Astrocyte (in vitro differentiated cells and primary cell): Measurements from ENCODE around the gene FGFR4. TPM values are rescaled to one million over a fixed set of nuclear protein-coding genes. Genes with fewer than 3 reads are reported as not detected.

Experiments used
- DNase-seq: peaks from one replicate; pipeline ENCODE4 v3.0.0-alpha.2; 2010; ENCODE audit warnings: low read depth
- FAIRE-seq: peaks from 2 replicates; lab custom pipeline; 2011; peaks lifted over from hg19 to GRCh38; lab: Jason Lieb, UNC
- H2AFZ ChIP-seq: 2 replicates; pipeline ENCODE4 v1.6.0; 2012; ENCODE audit warnings: low read depth, low read length, inconsistent platforms
- H3K27ac ChIP-seq: 2 replicates; pipeline ENCODE4 v1.5.1; 2011; ENCODE audit warnings: low read depth, low read length, inconsistent platforms
- H3K27me3 ChIP-seq: 2 replicates; pipeline ENCODE4 v1.6.0; 2011; ENCODE audit warnings: low read length, inconsistent platforms; ENCODE audit not compliant: insufficient read depth
- H3K36me3 ChIP-seq: 2 replicates; pipeline ENCODE4 v1.5.1; 2011; ENCODE audit warnings: low read length, inconsistent platforms; ENCODE audit not compliant: insufficient read depth
- H3K4me1 ChIP-seq: 2 replicates; pipeline ENCODE4 v1.5.1; 2011; ENCODE audit warnings: low read length, inconsistent platforms; ENCODE audit not compliant: insufficient read depth
- H3K4me2 ChIP-seq: 2 replicates; pipeline ENCODE4 v1.6.0; 2012; ENCODE audit warnings: low read length, inconsistent platforms
- H3K4me3 ChIP-seq: 2 replicates; pipeline ENCODE4 v1.5.1; 2011; ENCODE audit warnings: low read depth, mild to moderate bottlenecking, low read length, inconsistent platforms; ENCODE audit not compliant: insufficient read depth
- H3K79me2 ChIP-seq: 2 replicates; pipeline ENCODE4 v1.6.0; 2012; ENCODE audit warnings: mild to moderate bottlenecking, low read length, inconsistent platforms; ENCODE audit not compliant: insufficient read depth
- H3K9ac ChIP-seq: 2 replicates; pipeline ENCODE4 v1.6.0; 2012; ENCODE audit warnings: mild to moderate bottlenecking, low read length, inconsistent platforms
- H3K9me3 ChIP-seq: 2 replicates; pipeline ENCODE4 v1.5.1; 2012; ENCODE audit warnings: low read depth, mild to moderate bottlenecking, low read length, inconsistent platforms; ENCODE audit not compliant: insufficient read depth
- H4K20me1 ChIP-seq: 2 replicates; pipeline ENCODE4 v1.6.0; 2012; ENCODE audit warnings: low read length, inconsistent platforms; ENCODE audit not compliant: insufficient read depth
- H3K27ac Mint-ChIP-seq: one replicate; pipeline ENCODE4 v1.8.0; 2021; ENCODE audit warnings: mild to moderate bottlenecking, mixed read lengths; ENCODE audit not compliant: unreplicated experiment
- H3K27me3 Mint-ChIP-seq: one replicate; pipeline ENCODE4 v1.8.0; 2021; ENCODE audit warnings: low read depth, mixed read lengths; ENCODE audit not compliant: unreplicated experiment
- H3K36me3 Mint-ChIP-seq: one replicate; pipeline ENCODE4 v1.8.0; 2021; ENCODE audit warnings: low read depth, mixed read lengths; ENCODE audit not compliant: unreplicated experiment
- H3K4me1 Mint-ChIP-seq: one replicate; pipeline ENCODE4 v1.8.0; 2021; ENCODE audit warnings: low read depth, mixed read lengths; ENCODE audit not compliant: unreplicated experiment
- H3K4me3 Mint-ChIP-seq: one replicate; pipeline ENCODE4 v1.8.0; 2021; ENCODE audit warnings: mild to moderate bottlenecking, moderate library complexity, mixed read lengths; ENCODE audit not compliant: unreplicated experiment
- H3K9me3 Mint-ChIP-seq: one replicate; pipeline ENCODE4 v1.8.0; 2021; ENCODE audit warnings: mild to moderate bottlenecking, mixed read lengths; ENCODE audit not compliant: unreplicated experiment
- EZH2 ChIP-seq: IDR thresholded peaks from 2 replicates; pipeline ENCODE4 v1.6.1; 2012; ENCODE audit warnings: mild to moderate bottlenecking, low read length, inconsistent platforms; ENCODE audit not compliant: insufficient read depth
- total RNA-seq: library from RNA; stranded (reverse); gene quantifications from 2 replicates; pipeline ENCODE4 v1.2.1, GENCODE V29; 2021
- TF ChIP-seq, protein P1 (sequence below): IDR thresholded peaks from 2 replicates; pipeline ENCODE4 v1.5.1; 2011; ENCODE audit warnings: low read depth, mild to moderate bottlenecking, inconsistent platforms, low read length, moderate library complexity; ENCODE audit not compliant: insufficient read depth

Gene FGFR4
- total RNA-seq, 1 donor from 2014 or later = 4.8 TPM

DNA sequence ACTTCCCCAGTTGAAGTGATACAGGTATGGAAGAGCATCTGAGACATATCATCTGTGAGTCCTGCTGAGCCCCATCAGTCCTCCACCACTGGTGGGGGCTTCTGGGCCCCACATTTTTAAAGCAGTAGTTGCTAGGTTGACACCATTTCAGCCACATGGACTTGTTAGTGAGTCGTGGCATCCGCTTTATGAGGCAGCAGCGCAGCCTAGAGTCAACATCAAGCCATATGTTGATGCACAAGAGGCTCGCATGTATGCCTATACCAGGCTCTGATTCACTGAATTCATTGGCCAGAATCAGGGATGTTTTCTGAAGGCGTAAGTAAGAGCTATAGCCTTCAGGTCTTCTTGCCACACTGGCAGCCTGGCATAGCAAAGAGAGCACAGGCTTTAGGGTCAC lies 37.4 kb upstream of the FGFR4 start:
- H3K36me3 ChIP-seq = peaks cover 26% of the 10 kb centered on the region
- no peaks in the 10 kb centered on the region for H3K27me3 ChIP-seq
- Mint-ChIP-seq H3K27ac (no peak overlapping the region), H3K4me1 (no peaks in the 10 kb centered on the region), H3K27me3 (no peaks in the 10 kb centered on the region), H3K36me3 (peaks cover 2% of the 10 kb centered on the region), H3K9me3 (no peaks in the 10 kb centered on the region), H3K4me3 (no peak overlapping the region)
- H3K79me2 ChIP-seq = no peaks in the 10 kb centered on the region
- H4K20me1 ChIP-seq = peaks cover 5% of the 10 kb centered on the region
- H3K9ac ChIP-seq = no peak overlapping the region
- no peak overlapping the region for H2AFZ ChIP-seq
- H3K27ac ChIP-seq = no peak overlapping the region
- DNase-seq (no peak), FAIRE-seq (no peak)
- H3K9me3 ChIP-seq = no peaks in the 10 kb centered on the region
- H3K4me2 ChIP-seq = no peak overlapping the region
- H3K4me3 ChIP-seq = no peak overlapping the region
- TF ChIP-seq, protein P1, sequence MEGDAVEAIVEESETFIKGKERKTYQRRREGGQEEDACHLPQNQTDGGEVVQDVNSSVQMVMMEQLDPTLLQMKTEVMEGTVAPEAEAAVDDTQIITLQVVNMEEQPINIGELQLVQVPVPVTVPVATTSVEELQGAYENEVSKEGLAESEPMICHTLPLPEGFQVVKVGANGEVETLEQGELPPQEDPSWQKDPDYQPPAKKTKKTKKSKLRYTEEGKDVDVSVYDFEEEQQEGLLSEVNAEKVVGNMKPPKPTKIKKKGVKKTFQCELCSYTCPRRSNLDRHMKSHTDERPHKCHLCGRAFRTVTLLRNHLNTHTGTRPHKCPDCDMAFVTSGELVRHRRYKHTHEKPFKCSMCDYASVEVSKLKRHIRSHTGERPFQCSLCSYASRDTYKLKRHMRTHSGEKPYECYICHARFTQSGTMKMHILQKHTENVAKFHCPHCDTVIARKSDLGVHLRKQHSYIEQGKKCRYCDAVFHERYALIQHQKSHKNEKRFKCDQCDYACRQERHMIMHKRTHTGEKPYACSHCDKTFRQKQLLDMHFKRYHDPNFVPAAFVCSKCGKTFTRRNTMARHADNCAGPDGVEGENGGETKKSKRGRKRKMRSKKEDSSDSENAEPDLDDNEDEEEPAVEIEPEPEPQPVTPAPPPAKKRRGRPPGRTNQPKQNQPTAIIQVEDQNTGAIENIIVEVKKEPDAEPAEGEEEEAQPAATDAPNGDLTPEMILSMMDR = no peak
- TF ChIP-seq EZH2 = no peak
- no peaks in the 10 kb centered on the region for H3K4me1 ChIP-seq

DNA sequence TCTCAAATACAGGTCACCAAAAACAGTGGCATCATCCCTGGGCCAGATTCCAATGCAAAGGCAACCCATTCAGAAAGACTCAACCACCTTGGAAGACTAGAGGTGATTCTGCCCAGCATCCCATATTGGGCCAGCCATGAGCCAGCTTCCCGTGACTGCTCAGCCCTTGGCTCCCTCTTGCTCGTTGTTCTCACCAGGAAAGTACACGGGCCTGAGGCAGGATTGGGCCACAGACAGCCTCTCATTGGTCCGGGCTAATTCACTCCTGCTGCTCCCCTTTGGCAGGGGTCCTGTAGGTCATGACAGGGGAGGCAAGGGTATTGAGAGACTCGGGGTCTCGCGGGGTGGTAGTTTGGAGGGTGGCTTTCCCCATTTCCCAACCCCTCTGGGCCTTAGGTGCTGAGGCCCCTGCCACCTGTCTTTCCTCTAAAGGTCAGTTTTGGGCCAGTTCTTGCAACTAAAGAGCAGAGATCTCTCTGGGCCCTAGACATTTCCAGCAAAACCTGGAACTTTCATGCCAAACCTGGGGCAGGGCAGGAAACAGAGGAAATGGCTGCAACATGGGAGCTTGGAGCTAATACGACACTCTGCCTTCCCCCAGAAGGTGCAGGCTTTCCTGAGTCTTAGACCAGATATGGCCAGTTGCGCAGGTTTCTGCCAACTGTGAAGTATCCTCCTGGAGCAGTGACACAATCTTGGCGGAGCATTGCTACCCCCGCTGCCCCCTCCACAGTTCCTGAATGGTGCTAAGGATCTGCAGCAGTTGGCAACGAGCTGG lies 22.0 kb upstream of the FGFR4 start:
- Histone ChIP-seq H3K9me3 (no peaks in the 10 kb centered on the region), H3K4me3 (no peak overlapping the region), H3K4me1 (no peaks in the 10 kb centered on the region), H3K36me3 (peaks cover 20% of the 10 kb centered on the region), H3K27ac (no peak overlapping the region), H3K27me3 (no peaks in the 10 kb centered on the region), H3K9ac (no peak overlapping the region), H4K20me1 (no peaks in the 10 kb centered on the region), H3K4me2 (no peak overlapping the region), H3K79me2 (no peaks in the 10 kb centered on the region), H2AFZ (no peak overlapping the region)
- Mint-ChIP-seq H3K36me3 (peaks cover 23% of the 10 kb centered on the region), H3K4me3 (no peak overlapping the region), H3K4me1 (peaks cover 8% of the 10 kb centered on the region), H3K27me3 (no peaks in the 10 kb centered on the region), H3K9me3 (no peaks in the 10 kb centered on the region), H3K27ac (no peak overlapping the region)
- TF ChIP-seq, protein P1 = no peak
- TF ChIP-seq EZH2 = no peak
- DNase-seq = no peak
- no peak for FAIRE-seq

DNA sequence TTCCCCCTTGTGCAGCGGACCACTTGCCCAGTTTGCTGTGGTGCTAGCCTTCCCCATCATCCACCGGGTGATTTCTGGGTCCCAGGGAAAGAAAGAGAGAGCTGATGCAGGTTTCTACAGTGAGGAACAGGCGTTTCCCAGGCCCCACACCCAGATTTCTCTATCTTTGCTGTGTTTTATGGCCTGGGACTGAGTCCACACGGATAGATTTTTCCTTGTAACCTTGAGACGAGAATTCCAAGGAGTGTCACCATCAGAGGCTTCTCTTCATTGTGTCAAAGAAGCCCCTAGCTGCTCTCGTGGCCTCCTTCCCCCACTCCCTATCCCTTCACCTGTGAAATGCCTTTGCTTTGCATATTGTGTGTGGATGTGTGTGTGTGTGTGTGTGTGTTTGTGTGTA lies 21.2 kb upstream of the FGFR4 start:
- Histone ChIP-seq H3K4me1 (no peaks in the 10 kb centered on the region), H3K27ac (no peak overlapping the region), H2AFZ (no peak overlapping the region), H3K9ac (no peak overlapping the region), H3K27me3 (no peaks in the 10 kb centered on the region), H3K9me3 (no peaks in the 10 kb centered on the region), H3K4me2 (no peak overlapping the region), H3K79me2 (no peaks in the 10 kb centered on the region), H3K4me3 (no peak overlapping the region), H4K20me1 (no peaks in the 10 kb centered on the region), H3K36me3 (peaks cover 20% of the 10 kb centered on the region)
- DNase-seq = no peak
- no peak overlapping the region for H3K27ac Mint-ChIP-seq
- H3K36me3 Mint-ChIP-seq = peaks cover 21% of the 10 kb centered on the region
- no peaks in the 10 kb centered on the region for H3K9me3 Mint-ChIP-seq
- peaks cover 8% of the 10 kb centered on the region for H3K4me1 Mint-ChIP-seq
- TF ChIP-seq, protein P1 = no peak
- TF ChIP-seq EZH2 = no peak
- FAIRE-seq = no peak
- no peaks in the 10 kb centered on the region for H3K27me3 Mint-ChIP-seq
- no peak overlapping the region for H3K4me3 Mint-ChIP-seq
